Lower leg skin (tissue), 4 donors: Measurements from ENCODE around the gene STEAP3. TPM values are rescaled to one million over a fixed set of nuclear protein-coding genes. Genes with fewer than 3 reads are reported as not detected.

ENCODE experiments used
- DNase-seq, 2 donors: peaks; one replicate each; pipeline ENCODE4 v3.0.0-alpha.2; 2019; ENCODE audit warnings: low spot score in 2 of 2
- H3K4me3 ChIP-seq: fragments of 200-600 bp; sonication (generic); 2 replicates; pipeline ENCODE4 v1.5.1; 2017; ENCODE audit warnings: mild to moderate bottlenecking, low read depth; ENCODE audit not compliant: poor library complexity, severe bottlenecking
- POLR2A ChIP-seq, 2 donors: fragments of 450-650 bp; IDR thresholded peaks; one replicate each; pipeline ENCODE4 v1.6.1; 2016 to 2017; ENCODE audit warnings: antibody characterized with exemption in 2 of 2, mild to moderate bottlenecking in 1 of 2, moderate library complexity in 1 of 2
- WGBS, 2 donors: methylation state at CpG; one replicate each; pipeline ENCODE4 v1.1.5; 2018; 5-methylcytosine and 5-hydroxymethylcytosine counted together
- intact Hi-C: fragments of 100-400 bp; cut with DNase I; formaldehyde crosslinking; loops from one replicate; pipeline ENCODE4 v1.15.0; 2023; ENCODE audit warnings: low total_unique reads
- total RNA-seq, 4 donors: library from RNA; depleted of rRNA; stranded (reverse); fragments of >200 nt; gene quantifications; one replicate each; pipeline ENCODE4 v1.1.0, GENCODE V29; 2016
- TF ChIP-seq, protein P1 (sequence below), 3 donors: fragments of 450-650 bp; IDR thresholded peaks; one replicate each; pipeline ENCODE4 v1.5.1; 2016; ENCODE audit warnings: antibody characterized with exemption in 3 of 3, mild to moderate bottlenecking in 3 of 3, moderate library complexity in 2 of 3

STEAP3 gene
- total RNA-seq, 4 donors from 2014 or later, result 16.7 to 25.1 (median 22.0) TPM

- no peak for DNase-seq
- H3K4me3 ChIP-seq, result no peak overlapping the region
- intact Hi-C loops, result no loop called here
- TF ChIP-seq POLR2A (IDR thresholded peaks at IDR 0.05), result no peak
- TF ChIP-seq, protein P1, sequence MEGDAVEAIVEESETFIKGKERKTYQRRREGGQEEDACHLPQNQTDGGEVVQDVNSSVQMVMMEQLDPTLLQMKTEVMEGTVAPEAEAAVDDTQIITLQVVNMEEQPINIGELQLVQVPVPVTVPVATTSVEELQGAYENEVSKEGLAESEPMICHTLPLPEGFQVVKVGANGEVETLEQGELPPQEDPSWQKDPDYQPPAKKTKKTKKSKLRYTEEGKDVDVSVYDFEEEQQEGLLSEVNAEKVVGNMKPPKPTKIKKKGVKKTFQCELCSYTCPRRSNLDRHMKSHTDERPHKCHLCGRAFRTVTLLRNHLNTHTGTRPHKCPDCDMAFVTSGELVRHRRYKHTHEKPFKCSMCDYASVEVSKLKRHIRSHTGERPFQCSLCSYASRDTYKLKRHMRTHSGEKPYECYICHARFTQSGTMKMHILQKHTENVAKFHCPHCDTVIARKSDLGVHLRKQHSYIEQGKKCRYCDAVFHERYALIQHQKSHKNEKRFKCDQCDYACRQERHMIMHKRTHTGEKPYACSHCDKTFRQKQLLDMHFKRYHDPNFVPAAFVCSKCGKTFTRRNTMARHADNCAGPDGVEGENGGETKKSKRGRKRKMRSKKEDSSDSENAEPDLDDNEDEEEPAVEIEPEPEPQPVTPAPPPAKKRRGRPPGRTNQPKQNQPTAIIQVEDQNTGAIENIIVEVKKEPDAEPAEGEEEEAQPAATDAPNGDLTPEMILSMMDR (IDR thresholded peaks at IDR 0.05), result no peak
- 45 to 59% methylated on average over 2 of the region's 2 CpGs for WGBS, 2 donors
Observed at GRCh38 chr2:119207447-119207846, 16.2 kb upstream of the STEAP3 start.

- no peak for DNase-seq
- intact Hi-C loops, result no loop called here
- 57 to 69% methylated on average over 3 to 4 of the region's 4 CpGs for WGBS, 2 donors
- H3K4me3 ChIP-seq, result no peak overlapping the region
- TF ChIP-seq, protein P1 (IDR thresholded peaks at IDR 0.05), result no peak
- no peak for TF ChIP-seq POLR2A (IDR thresholded peaks at IDR 0.05)
Observed at GRCh38 chr2:119208791-119209203, 14.8 kb upstream of the STEAP3 start.

- no peak overlapping the region for H3K4me3 ChIP-seq
- no peak for DNase-seq
- WGBS, 2 donors, result 79 to 82% methylated on average over 10 of the region's 10 CpGs
- intact Hi-C loops, result no loop called here
- no peak for TF ChIP-seq POLR2A (IDR thresholded peaks at IDR 0.05)
- TF ChIP-seq, protein P1 (IDR thresholded peaks at IDR 0.05), result no peak
Observed at GRCh38 chr2:119212139-119212800, 11.4 kb upstream of the STEAP3 start.

DNA sequence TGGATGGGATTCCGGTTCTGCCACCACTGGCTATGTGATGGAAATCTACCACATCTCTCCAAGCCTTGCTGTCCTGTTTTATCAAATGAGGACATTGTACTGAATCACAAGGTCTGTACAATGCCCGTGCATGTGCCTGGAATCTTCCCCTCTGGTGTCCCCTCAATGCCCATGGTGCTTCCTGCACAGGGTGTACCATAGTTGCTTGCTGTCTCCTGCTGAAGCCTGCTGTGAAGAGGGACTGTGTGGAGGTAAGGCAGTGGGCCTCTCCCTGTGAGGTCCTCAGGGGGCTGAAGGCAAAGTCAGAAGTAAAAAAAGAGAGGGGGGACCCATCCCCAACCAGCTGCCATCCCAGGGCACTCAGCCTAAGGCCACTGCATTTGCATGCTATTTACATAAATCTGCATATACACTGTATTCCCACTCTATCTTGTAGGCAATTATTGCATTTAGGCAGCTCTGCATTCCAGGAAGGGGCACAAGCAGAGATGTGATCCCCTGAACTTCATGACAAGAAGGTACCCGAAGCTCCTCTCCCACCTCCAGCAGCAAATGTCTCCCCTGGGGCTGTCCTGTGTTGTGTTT, 9.1 kb upstream of the STEAP3 start:
- intact Hi-C loops, result no loop called here
- WGBS, 2 donors, result 80 to 84% methylated on average over 3 of the region's 3 CpGs
- no peak for DNase-seq
- TF ChIP-seq, protein P1 (IDR thresholded peaks at IDR 0.05), result no peak
- no peak for TF ChIP-seq POLR2A (IDR thresholded peaks at IDR 0.05)
- H3K4me3 ChIP-seq, result no peak overlapping the region

DNA sequence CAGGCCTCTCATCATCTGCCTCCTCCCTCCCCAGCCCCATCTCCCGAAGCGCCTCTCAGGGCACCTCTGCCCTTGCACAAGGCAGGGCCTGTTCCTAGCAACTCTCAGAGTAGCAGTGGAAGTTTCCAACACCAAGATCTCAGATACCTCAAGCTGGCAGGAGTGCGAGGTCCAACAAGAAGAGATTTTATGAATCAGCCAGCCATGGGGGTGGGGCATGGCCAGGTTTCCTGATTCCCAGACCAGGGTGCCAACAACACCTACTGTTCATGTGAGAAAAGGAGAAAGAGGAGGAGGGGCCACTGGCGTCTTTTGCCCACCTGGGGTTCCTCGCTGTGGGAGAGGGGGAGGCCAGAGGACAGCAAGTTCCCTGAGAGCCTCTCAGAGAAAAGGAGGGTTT, 6.6 kb upstream of the STEAP3 start:
- 67 to 68% methylated on average over 5 of the region's 5 CpGs for WGBS, 2 donors
- peak in 1 of 2 donors; percentile 42 for DNase-seq
- no peak for TF ChIP-seq POLR2A (IDR thresholded peaks at IDR 0.05)
- TF ChIP-seq, protein P1 (IDR thresholded peaks at IDR 0.05), result no peak
- no peak overlapping the region for H3K4me3 ChIP-seq
- intact Hi-C loops, result no loop called here
